MM.1S (cell line): Measurements from ENCODE around the gene TNIP1.

Experiments
- DNase-seq: peaks from one replicate; pipeline ENCODE4 v3.0.0-alpha.2; 2015
- H2AFZ ChIP-seq: fragments of 300-600 bp; sonication (generic); 2 replicates; pipeline ENCODE4 v1.6.0; 2016; ENCODE audit warnings: antibody characterized with exemption, low read length
- H3F3A ChIP-seq: fragments of 300-600 bp; sonication (generic); 2 replicates; pipeline ENCODE4 v1.6.1; 2016; ENCODE audit warnings: mild to moderate bottlenecking, antibody characterized with exemption, low read length, moderate library complexity, mixed read lengths; ENCODE audit not compliant: insufficient read depth
- H3K27ac ChIP-seq: fragments of 300-600 bp; sonication (generic); 2 replicates; pipeline ENCODE4 v1.5.1; 2016; ENCODE audit warnings: mild to moderate bottlenecking, low read length
- H3K27me3 ChIP-seq: fragments of 300-600 bp; sonication (generic); replicated peaks from 2 replicates; pipeline ENCODE4 v1.6.0; 2016; ENCODE audit warnings: low read length; ENCODE audit not compliant: insufficient read depth
- H3K36me3 ChIP-seq: fragments of 300-600 bp; sonication (generic); replicated peaks from 2 replicates; pipeline ENCODE4 v1.6.1; 2016; ENCODE audit warnings: mild to moderate bottlenecking, low read length, mixed read lengths; ENCODE audit not compliant: insufficient read depth
- H3K4me1 ChIP-seq: fragments of 300-600 bp; sonication (generic); 2 replicates; pipeline ENCODE4 v1.6.1; 2016; ENCODE audit warnings: low read length, mixed read lengths
- H3K4me2 ChIP-seq: fragments of 300-600 bp; sonication (generic); 2 replicates; pipeline ENCODE4 v1.6.0; 2016; ENCODE audit warnings: low read depth, low read length
- H3K4me3 ChIP-seq: fragments of 300-600 bp; sonication (generic); 2 replicates; pipeline ENCODE4 v1.5.1; 2016; ENCODE audit warnings: low read length, mixed read lengths
- H3K79me2 ChIP-seq: fragments of 300-600 bp; sonication (generic); 2 replicates; pipeline ENCODE4 v1.6.1; 2016; ENCODE audit warnings: mixed run types, low read length, mixed read lengths
- H3K9ac ChIP-seq: fragments of 300-600 bp; sonication (generic); 2 replicates; pipeline ENCODE4 v1.6.1; 2016; ENCODE audit warnings: low read length, mixed read lengths
- H3K9me2 ChIP-seq: fragments of 300-600 bp; sonication (generic); replicated peaks from 2 replicates; pipeline ENCODE4 v1.6.1; 2016; ENCODE audit warnings: mild to moderate bottlenecking, low read length, mixed read lengths; ENCODE audit not compliant: insufficient read depth
- H3K9me3 ChIP-seq: fragments of 300-600 bp; sonication (generic); replicated peaks from 2 replicates; pipeline ENCODE4 v1.6.1; 2016; ENCODE audit warnings: mild to moderate bottlenecking, low read length, mixed read lengths; ENCODE audit not compliant: insufficient read depth
- H4K20me1 ChIP-seq: fragments of 300-600 bp; sonication (generic); 2 replicates; pipeline ENCODE4 v1.6.1; 2016; ENCODE audit warnings: mild to moderate bottlenecking, low read length, moderate library complexity, mixed read lengths; ENCODE audit not compliant: insufficient read depth
- EZH2 ChIP-seq: fragments of 300-600 bp; sonication (generic); optimal IDR thresholded peaks from 2 replicates; pipeline ENCODE3; 2017; ENCODE audit warnings: low read depth, mild to moderate bottlenecking, antibody characterized with exemption, low read length, mixed read lengths
- EZH2phosphoT487 ChIP-seq: fragments of 300-600 bp; sonication (generic); IDR thresholded peaks from 2 replicates; pipeline ENCODE4 v1.6.1; 2018; ENCODE audit warnings: antibody characterized with exemption, low read length
- TF ChIP-seq, protein P1 (sequence below): fragments of 300-600 bp; sonication (generic); IDR thresholded peaks from 2 replicates; pipeline ENCODE4 v1.5.1; 2016; ENCODE audit warnings: antibody characterized with exemption, low read length, mixed read lengths

The TNIP1 gene, protein sequence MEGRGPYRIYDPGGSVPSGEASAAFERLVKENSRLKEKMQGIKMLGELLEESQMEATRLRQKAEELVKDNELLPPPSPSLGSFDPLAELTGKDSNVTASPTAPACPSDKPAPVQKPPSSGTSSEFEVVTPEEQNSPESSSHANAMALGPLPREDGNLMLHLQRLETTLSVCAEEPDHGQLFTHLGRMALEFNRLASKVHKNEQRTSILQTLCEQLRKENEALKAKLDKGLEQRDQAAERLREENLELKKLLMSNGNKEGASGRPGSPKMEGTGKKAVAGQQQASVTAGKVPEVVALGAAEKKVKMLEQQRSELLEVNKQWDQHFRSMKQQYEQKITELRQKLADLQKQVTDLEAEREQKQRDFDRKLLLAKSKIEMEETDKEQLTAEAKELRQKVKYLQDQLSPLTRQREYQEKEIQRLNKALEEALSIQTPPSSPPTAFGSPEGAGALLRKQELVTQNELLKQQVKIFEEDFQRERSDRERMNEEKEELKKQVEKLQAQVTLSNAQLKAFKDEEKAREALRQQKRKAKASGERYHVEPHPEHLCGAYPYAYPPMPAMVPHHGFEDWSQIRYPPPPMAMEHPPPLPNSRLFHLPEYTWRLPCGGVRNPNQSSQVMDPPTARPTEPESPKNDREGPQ

GRCh38 chr5:151080613-151081430 lies at the start of gene TNIP1:
Gene TNIP1, minus strand, starts transcription at chr5:151081034. Its CDS starts 15,939 bp downstream, at chr5:151065095.
- Histone ChIP-seq H4K20me1 (no peaks in the 10 kb centered on the region), H3K9me2 (no peaks in the 10 kb centered on the region), H3K79me2 (peaks cover 68% of the 10 kb centered on the region), H3K27ac (peak within 1 kb of the TSS; percentile 82), H2AFZ (peak within 1 kb of the TSS; percentile 84), H3K36me3 (no peaks in the 10 kb centered on the region), H3F3A (peaks cover 30% of the 10 kb centered on the region), H3K9ac (peak within 1 kb of the TSS; percentile 92), H3K4me3 (peak within 1 kb of the TSS; percentile 76), H3K4me1 (peaks cover 38% of the 10 kb centered on the region), H3K9me3 (no peaks in the 10 kb centered on the region), H3K4me2 (peak within 1 kb of the TSS; percentile 97), H3K27me3 (no peaks in the 10 kb centered on the region)
- TF ChIP-seq, protein P1, sequence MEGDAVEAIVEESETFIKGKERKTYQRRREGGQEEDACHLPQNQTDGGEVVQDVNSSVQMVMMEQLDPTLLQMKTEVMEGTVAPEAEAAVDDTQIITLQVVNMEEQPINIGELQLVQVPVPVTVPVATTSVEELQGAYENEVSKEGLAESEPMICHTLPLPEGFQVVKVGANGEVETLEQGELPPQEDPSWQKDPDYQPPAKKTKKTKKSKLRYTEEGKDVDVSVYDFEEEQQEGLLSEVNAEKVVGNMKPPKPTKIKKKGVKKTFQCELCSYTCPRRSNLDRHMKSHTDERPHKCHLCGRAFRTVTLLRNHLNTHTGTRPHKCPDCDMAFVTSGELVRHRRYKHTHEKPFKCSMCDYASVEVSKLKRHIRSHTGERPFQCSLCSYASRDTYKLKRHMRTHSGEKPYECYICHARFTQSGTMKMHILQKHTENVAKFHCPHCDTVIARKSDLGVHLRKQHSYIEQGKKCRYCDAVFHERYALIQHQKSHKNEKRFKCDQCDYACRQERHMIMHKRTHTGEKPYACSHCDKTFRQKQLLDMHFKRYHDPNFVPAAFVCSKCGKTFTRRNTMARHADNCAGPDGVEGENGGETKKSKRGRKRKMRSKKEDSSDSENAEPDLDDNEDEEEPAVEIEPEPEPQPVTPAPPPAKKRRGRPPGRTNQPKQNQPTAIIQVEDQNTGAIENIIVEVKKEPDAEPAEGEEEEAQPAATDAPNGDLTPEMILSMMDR: no peak
- no peak for TF ChIP-seq EZH2phosphoT487
- DNase-seq: peak; percentile 94

DNA sequence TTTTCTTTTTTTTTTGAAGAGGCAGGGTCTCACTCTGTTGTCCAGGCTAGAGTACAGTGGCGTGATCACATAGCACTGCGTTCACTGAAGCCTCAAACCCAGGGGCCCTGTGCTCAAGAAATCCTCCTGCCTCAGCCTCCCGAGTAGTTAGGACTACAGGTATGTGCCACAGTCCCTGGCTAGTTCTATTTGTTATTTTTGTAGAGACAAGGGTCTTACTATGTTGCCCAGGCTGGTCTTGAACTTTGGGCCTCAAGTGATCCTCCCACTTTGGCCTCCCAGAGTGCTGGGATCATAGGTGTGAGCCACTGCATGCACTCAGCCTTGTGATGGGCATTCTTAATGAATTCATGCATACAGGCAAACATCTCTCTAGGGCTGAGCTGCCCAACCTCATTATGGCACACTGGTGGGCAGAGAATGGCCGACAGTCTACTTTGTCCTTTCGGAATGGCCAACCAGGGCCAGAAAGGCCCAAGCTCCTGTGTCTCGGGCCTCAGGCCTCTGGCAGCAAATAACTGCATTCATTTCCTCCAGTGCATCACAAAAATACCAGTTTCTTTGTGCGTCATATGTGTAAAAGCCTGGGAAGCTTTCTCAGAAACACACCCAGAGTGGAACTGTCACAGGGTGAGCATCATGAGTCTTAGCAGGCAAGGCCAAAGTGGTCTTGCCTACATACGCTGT lies 49.5 kb upstream of the TNIP1 start:
- no peak overlapping the region for H3K9ac ChIP-seq
- H4K20me1 ChIP-seq: no peaks in the 10 kb centered on the region
- peaks cover 33% of the 10 kb centered on the region for H3K36me3 ChIP-seq

GRCh38 chr5:151128817-151129216 lies 48.0 kb upstream of the TNIP1 start:
- H3K27ac ChIP-seq: no peak overlapping the region
- TF ChIP-seq EZH2 (no peak), EZH2phosphoT487 (no peak)
- TF ChIP-seq, protein P1: no peak
- H4K20me1 ChIP-seq: no peaks in the 10 kb centered on the region
- H3K4me1 ChIP-seq: peaks cover 12% of the 10 kb centered on the region
- peaks cover 33% of the 10 kb centered on the region for H3K36me3 ChIP-seq
- H3K4me2 ChIP-seq: no peak overlapping the region
- no peaks in the 10 kb centered on the region for H3K9me2 ChIP-seq
- H3K4me3 ChIP-seq: no peak overlapping the region
- H3K79me2 ChIP-seq: peaks cover 76% of the 10 kb centered on the region
- H3F3A ChIP-seq: peaks cover 12% of the 10 kb centered on the region
- DNase-seq: no peak
- no peak overlapping the region for H3K9ac ChIP-seq
- no peak overlapping the region for H2AFZ ChIP-seq
- no peaks in the 10 kb centered on the region for H3K27me3 ChIP-seq
- H3K9me3 ChIP-seq: no peaks in the 10 kb centered on the region

More for the DNA sequence above, 49.5 kb upstream of the TNIP1 start:
- no peak overlapping the region for H3K4me3 ChIP-seq
- no peaks in the 10 kb centered on the region for H3K9me3 ChIP-seq
- no peak overlapping the region for H2AFZ ChIP-seq
- no peak overlapping the region for H3K4me2 ChIP-seq
- H3K4me1 ChIP-seq: peaks cover 28% of the 10 kb centered on the region
- H3K27me3 ChIP-seq: no peaks in the 10 kb centered on the region
- H3K9me2 ChIP-seq: no peaks in the 10 kb centered on the region
- H3K79me2 ChIP-seq: peaks cover 74% of the 10 kb centered on the region
- DNase-seq: no peak
- H3F3A ChIP-seq: peaks cover 24% of the 10 kb centered on the region
- TF ChIP-seq EZH2 (no peak), EZH2phosphoT487 (no peak)
- TF ChIP-seq, protein P1: no peak
- H3K27ac ChIP-seq: no peak overlapping the region
